Neural progenitor cell (in vitro differentiated cells): ENCODE data around the gene ESCO1.

Experiments
- EZH2 ChIP-seq: fragments of 200-600 bp; sonication (generic); IDR thresholded peaks from 2 replicates; pipeline ENCODE4 v1.6.1; 2017; ENCODE audit warnings: antibody characterized with exemption, mild to moderate bottlenecking, moderate library complexity
- EZH2phosphoT487 ChIP-seq: fragments of 200-600 bp; sonication (generic); IDR thresholded peaks from 2 replicates; pipeline ENCODE4 v1.6.1; 2017; ENCODE audit warnings: antibody characterized with exemption
- TF ChIP-seq, protein P1 (sequence below): fragments of 200-600 bp; sonication (generic); IDR thresholded peaks from 2 replicates; pipeline ENCODE4 v1.5.1; 2017; ENCODE audit warnings: antibody characterized with exemption, mild to moderate bottlenecking

DNA sequence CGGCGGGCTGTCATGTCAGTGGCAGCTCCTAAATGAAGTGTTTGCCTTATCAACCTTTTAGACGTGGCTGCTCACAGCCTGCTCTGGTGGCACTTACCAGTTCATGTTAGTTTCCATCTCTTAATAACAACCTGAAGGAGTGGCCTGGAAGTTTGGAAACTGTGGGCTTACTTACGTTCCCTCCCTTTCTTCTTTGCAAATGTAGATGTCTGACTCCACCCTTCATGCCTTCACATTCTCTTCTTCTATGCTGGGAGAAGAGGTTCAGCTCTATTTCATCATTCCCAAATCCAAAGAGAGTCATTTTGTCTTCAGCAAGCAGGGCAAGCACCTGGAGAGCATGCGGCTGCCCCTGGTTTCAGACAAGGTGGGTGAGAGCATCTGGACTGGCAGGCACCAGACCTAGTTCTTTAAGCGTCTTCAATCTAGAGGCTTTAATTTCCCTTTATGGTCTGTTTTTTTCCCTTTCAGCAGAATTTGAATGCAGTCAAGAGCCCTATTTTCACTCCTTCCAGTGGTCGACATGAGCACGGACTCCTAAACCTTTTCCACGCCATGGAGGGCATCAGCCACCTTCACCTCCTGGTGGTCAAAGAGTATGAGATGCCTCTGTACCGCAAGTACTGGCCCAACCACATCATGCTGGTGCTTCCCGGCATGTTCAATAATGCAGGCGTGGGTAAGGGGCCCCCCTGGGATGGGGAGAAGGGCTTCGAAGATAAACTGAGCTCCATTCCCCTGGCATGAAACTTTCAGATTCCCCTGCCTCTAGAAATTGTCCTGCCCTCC, 92.4 kb downstream of the ESCO1 start:
- TF ChIP-seq, protein P1, sequence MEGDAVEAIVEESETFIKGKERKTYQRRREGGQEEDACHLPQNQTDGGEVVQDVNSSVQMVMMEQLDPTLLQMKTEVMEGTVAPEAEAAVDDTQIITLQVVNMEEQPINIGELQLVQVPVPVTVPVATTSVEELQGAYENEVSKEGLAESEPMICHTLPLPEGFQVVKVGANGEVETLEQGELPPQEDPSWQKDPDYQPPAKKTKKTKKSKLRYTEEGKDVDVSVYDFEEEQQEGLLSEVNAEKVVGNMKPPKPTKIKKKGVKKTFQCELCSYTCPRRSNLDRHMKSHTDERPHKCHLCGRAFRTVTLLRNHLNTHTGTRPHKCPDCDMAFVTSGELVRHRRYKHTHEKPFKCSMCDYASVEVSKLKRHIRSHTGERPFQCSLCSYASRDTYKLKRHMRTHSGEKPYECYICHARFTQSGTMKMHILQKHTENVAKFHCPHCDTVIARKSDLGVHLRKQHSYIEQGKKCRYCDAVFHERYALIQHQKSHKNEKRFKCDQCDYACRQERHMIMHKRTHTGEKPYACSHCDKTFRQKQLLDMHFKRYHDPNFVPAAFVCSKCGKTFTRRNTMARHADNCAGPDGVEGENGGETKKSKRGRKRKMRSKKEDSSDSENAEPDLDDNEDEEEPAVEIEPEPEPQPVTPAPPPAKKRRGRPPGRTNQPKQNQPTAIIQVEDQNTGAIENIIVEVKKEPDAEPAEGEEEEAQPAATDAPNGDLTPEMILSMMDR, result no peak
- TF ChIP-seq EZH2 (no peak), EZH2phosphoT487 (no peak)
